ENCODE data around the gene KCNIP1.

GRCh38 chr5:170517411-170517810 is 13.6 kb downstream of the KCNIP1 start:
- TF ChIP-seq CTCF (IDR thresholded peaks at IDR 0.05) (no peak), POLR2AphosphoS5 (IDR thresholded peaks at IDR 0.05; ENCODE audit: insufficient read depth in 1 of 2, low read depth in 1 of 2) (no peak), POLR2A (IDR thresholded peaks at IDR 0.05) (no peak)
